IMR-90 (cell line): ENCODE data around the gene NFILZ. TPM values are rescaled to one million over a fixed set of nuclear protein-coding genes. Genes with fewer than 3 reads are reported as not detected.

Experiments used
- ATAC-seq: fragments of 200-7000 bp; cut with Tn5 transposase; 2 replicates; pipeline ENCODE4 v1.9.1; 2020; ENCODE audit warnings: low read depth, mild to moderate bottlenecking, moderate library complexity
- BruUV-seq: library from RNA; stranded (reverse); fragments of 400-500 nt; replicated peaks from 2 replicates; lab custom pipeline; 2021; lab: Mats Ljungman, UMichigan
- CTCF ChIA-PET: fragments of 300-600 bp; formaldehyde crosslinking; extraction: SDS; loops from one replicate; lab custom pipeline; 2021; ENCODE audit warnings: antibody characterized with exemption; lab: Yijun Ruan, JAX
- POLR2A ChIA-PET: fragments of 300-600 bp; sonication (Branson Sonifier 250); formaldehyde crosslinking; loops from one replicate; lab custom pipeline; 2022; ENCODE audit warnings: antibody characterized with exemption; ENCODE audit not compliant: unreplicated experiment; lab: Charles Lee
- DNase-seq: peaks from one replicate; pipeline ENCODE4 v3.0.0; 2013
- H2AFZ ChIP-seq: replicated peaks from 2 replicates; pipeline ENCODE3; 2013; ENCODE audit warnings: low read length, mild to moderate bottlenecking; ENCODE audit not compliant: poor library complexity
- H2AK5ac ChIP-seq: 2 replicates; pipeline ENCODE4 v1.6.1; 2013; ENCODE audit warnings: low read depth, low read length, inconsistent platforms
- H2AK9ac ChIP-seq: replicated peaks from 2 replicates; pipeline ENCODE3; 2013; ENCODE audit warnings: mild to moderate bottlenecking, low read depth, low read length, moderate library complexity; ENCODE audit not compliant: poor library complexity
- H2BK120ac ChIP-seq: 2 replicates; pipeline ENCODE4 v1.6.1; 2013; ENCODE audit warnings: low read depth, low read length, inconsistent platforms
- H2BK15ac ChIP-seq: 3 replicates; pipeline ENCODE4 v1.6.1; 2013; ENCODE audit warnings: low read depth, low read length, inconsistent platforms
- H2BK20ac ChIP-seq: 2 replicates; pipeline ENCODE4 v1.6.1; 2013; ENCODE audit warnings: low read depth, mild to moderate bottlenecking, inconsistent platforms, low read length, moderate library complexity
- H2BK5ac ChIP-seq: 2 replicates; pipeline ENCODE4 v1.6.1; 2013; ENCODE audit warnings: mild to moderate bottlenecking, low read depth, low read length, inconsistent platforms; ENCODE audit not compliant: poor library complexity, severe bottlenecking
- H3K14ac ChIP-seq: replicated peaks from 2 replicates; pipeline ENCODE4 v1.6.1; 2013; ENCODE audit warnings: low read depth, low read length, inconsistent platforms
- H3K18ac ChIP-seq: 2 replicates; pipeline ENCODE4 v1.6.1; 2013; ENCODE audit warnings: low read depth, low read length, control low read depth
- H3K23ac ChIP-seq: 2 replicates; pipeline ENCODE4 v1.6.1; 2013; ENCODE audit warnings: low read depth, low read length, inconsistent platforms
- H3K27ac ChIP-seq: 2 replicates; pipeline ENCODE4 v1.5.1; 2013; ENCODE audit warnings: mild to moderate bottlenecking, control low read depth, low read length; ENCODE audit not compliant: insufficient read depth
- H3K27me3 ChIP-seq: 2 replicates; pipeline ENCODE4 v1.6.1; 2013; ENCODE audit warnings: low read length; ENCODE audit not compliant: control insufficient read depth, insufficient read depth
- H3K36me3 ChIP-seq: 2 replicates; pipeline ENCODE4 v1.6.1; 2013; ENCODE audit warnings: low read length, mixed read lengths; ENCODE audit not compliant: control insufficient read depth, insufficient read depth
- H3K4ac ChIP-seq: 2 replicates; pipeline ENCODE4 v1.6.1; 2013; ENCODE audit warnings: low read depth, low read length, inconsistent platforms
- H3K4me1 ChIP-seq: 2 replicates; pipeline ENCODE4 v1.6.1; 2013; ENCODE audit warnings: low read length, mixed read lengths; ENCODE audit not compliant: control insufficient read depth, insufficient read depth
- H3K4me2 ChIP-seq: 2 replicates; pipeline ENCODE4 v1.6.1; 2013; ENCODE audit warnings: low read depth, mild to moderate bottlenecking, control low read depth, low read length, moderate library complexity
- H3K4me3 ChIP-seq: 2 replicates; pipeline ENCODE4 v1.5.1; 2013; ENCODE audit warnings: low read depth, mild to moderate bottlenecking, control low read depth, low read length, moderate library complexity; ENCODE audit not compliant: insufficient read depth
- H3K56ac ChIP-seq: 2 replicates; pipeline ENCODE4 v1.6.1; 2013; ENCODE audit warnings: low read length, inconsistent platforms; ENCODE audit not compliant: insufficient read depth; ENCODE audit errors: extremely low read depth
- H3K79me1 ChIP-seq, 2 experiments: 2 replicates each; pipeline ENCODE4 v1.6.1; 2013; ENCODE audit warnings: low read length in 2 of 2, inconsistent platforms in 1 of 2, low read depth in 1 of 2
- H3K9ac ChIP-seq: 2 replicates; pipeline ENCODE4 v1.6.1; 2013; ENCODE audit warnings: low read depth, low read length, control low read depth
- H3K9me1 ChIP-seq: 2 replicates; pipeline ENCODE4 v1.6.1; 2013; ENCODE audit warnings: low read length, inconsistent platforms; ENCODE audit not compliant: insufficient read depth
- H3K9me3 ChIP-seq: 2 replicates; pipeline ENCODE4 v1.6.1; 2013; ENCODE audit warnings: low read length; ENCODE audit not compliant: control insufficient read depth, insufficient read depth
- H4K20me1 ChIP-seq: 2 replicates; pipeline ENCODE4 v1.6.1; 2013; ENCODE audit warnings: low read length, inconsistent platforms; ENCODE audit not compliant: insufficient read depth
- H4K5ac ChIP-seq: 2 replicates; pipeline ENCODE4 v1.6.1; 2013; ENCODE audit warnings: mild to moderate bottlenecking, low read depth, low read length, control low read depth
- H4K8ac ChIP-seq, 2 experiments: 2 replicates each; pipeline ENCODE4 v1.6.1; 2013; ENCODE audit warnings: low read depth in 2 of 2, low read length in 2 of 2, control low read depth in 1 of 2, inconsistent platforms in 1 of 2
- H4K91ac ChIP-seq: 2 replicates; pipeline ENCODE4 v1.6.1; 2013; ENCODE audit warnings: low read depth, low read length, inconsistent platforms; ENCODE audit not compliant: insufficient read depth
- BHLHE40 ChIP-seq: fragments of 150-350 bp; IDR thresholded peaks from 2 replicates; pipeline ENCODE4 v1.6.1; 2016; ENCODE audit warnings: mild to moderate bottlenecking, low read depth, low read length
- CEBPB ChIP-seq: IDR thresholded peaks from 2 replicates; pipeline ENCODE4 v1.6.1; 2012; ENCODE audit warnings: low read depth, low read length, improper control_type of control experiment
- CHD1 ChIP-seq: IDR thresholded peaks from 2 replicates; pipeline ENCODE4 v1.6.1; 2012; ENCODE audit warnings: low read depth, low read length, improper control_type of control experiment
- ELK1 ChIP-seq: fragments of 150-350 bp; IDR thresholded peaks from 2 replicates; pipeline ENCODE4 v1.6.1; 2016; ENCODE audit warnings: low read depth, mild to moderate bottlenecking, low read length, moderate library complexity, borderline replicate concordance
- FOS ChIP-seq: fragments of 150-350 bp; IDR thresholded peaks from 2 replicates; pipeline ENCODE4 v1.6.1; 2016; ENCODE audit warnings: low read depth, low read length
- MAFK ChIP-seq: IDR thresholded peaks from 2 replicates; pipeline ENCODE4 v1.6.1; 2012; ENCODE audit warnings: low read depth, low read length, improper control_type of control experiment
- MXI1 ChIP-seq: IDR thresholded peaks from 2 replicates; pipeline ENCODE4 v1.6.1; 2012; ENCODE audit warnings: low read depth, mild to moderate bottlenecking, low read length, moderate library complexity, borderline replicate concordance
- NFE2L2 ChIP-seq: fragments of 150-350 bp; IDR thresholded peaks from 2 replicates; pipeline ENCODE4 v1.6.1; 2016; ENCODE audit warnings: low read depth, mild to moderate bottlenecking, low read length
- POLR2A ChIP-seq: IDR thresholded peaks from 2 replicates; pipeline ENCODE4 v1.6.1; 2012; ENCODE audit warnings: mild to moderate bottlenecking, low read depth, low read length
- RCOR1 ChIP-seq: IDR thresholded peaks from 2 replicates; pipeline ENCODE4 v1.6.1; 2012; ENCODE audit warnings: mild to moderate bottlenecking, low read length, improper control_type of control experiment; ENCODE audit not compliant: insufficient replicate concordance
- RFX5 ChIP-seq: IDR thresholded peaks from 2 replicates; pipeline ENCODE4 v1.8.0; 2012; ENCODE audit warnings: low read depth, mild to moderate bottlenecking, low read length, moderate library complexity
- SMC3 ChIP-seq: fragments of 150-350 bp; IDR thresholded peaks from 2 replicates; pipeline ENCODE4 v1.6.1; 2016; ENCODE audit warnings: low read depth, mild to moderate bottlenecking, antibody characterized with exemption, low read length, moderate library complexity
- USF2 ChIP-seq: fragments of 150-350 bp; IDR thresholded peaks from 2 replicates; pipeline ENCODE4 v1.6.1; 2017; ENCODE audit warnings: mild to moderate bottlenecking, antibody characterized with exemption, low read length, low read depth
- WGBS, 2 experiments: methylation state at CpG; one replicate each; pipeline versions ENCODE4 v1.1.5 to v1.1.7; 2013; ENCODE audit warnings: missing lambda C conversion rate in 2 of 2; ENCODE audit not compliant: insufficient read length in 1 of 2; ENCODE audit errors: extremely low coverage in 2 of 2; 5-methylcytosine and 5-hydroxymethylcytosine counted together
- dilution Hi-C: fragments of 300-500 bp; cut with HindIII; formaldehyde crosslinking; loops from one replicate; pipeline ENCODE4 v1.14.3; 2018; ENCODE audit warnings: low sequenced_read_pairs; ENCODE audit not compliant: unreplicated experiment
- in situ Hi-C: fragments of 300-500 bp; cut with MboI; formaldehyde crosslinking; loops from 3 replicates; pipeline ENCODE4 v1.14.3; 2019; ENCODE audit warnings: low sequenced_read_pairs, inconsistent platforms, mixed read lengths
- intact Hi-C: fragments of 100-400 bp; cut with micrococcal nuclease; formaldehyde crosslinking; loops from 2 replicates; pipeline ENCODE4 v1.10.0; 2022
- polyA plus RNA-seq, 3 experiments: library from polyadenylated mRNA; depleted of rRNA; stranded (reverse); fragments of >200 nt; gene quantifications; 2 replicates each; pipeline ENCODE4 v1.2.3, GENCODE V29; 2012; ENCODE audit warnings: low replicate concordance in 1 of 3
- total RNA-seq: library from RNA; depleted of rRNA; stranded (reverse); fragments of >200 nt; gene quantifications from 2 replicates; pipeline ENCODE4 v1.2.3, GENCODE V29; 2012

Gene NFILZ
- total and polyA plus RNA-seq, 2 of the 4 experiments (the other 2 are of a cell fraction): not detected

GRCh38 chr19:8610936-8611300 lies 19.5 kb upstream of the NFILZ start:
- intact Hi-C loops: no loop called here

More at GRCh38 chr19:8610936-8611300, 19.5 kb upstream of the NFILZ start:
- Histone ChIP-seq H2AK5ac (no peak overlapping the region), H2BK5ac (no peak overlapping the region), H2BK120ac (no peak overlapping the region), H2AK9ac (no peak overlapping the region), H3K56ac (no peak overlapping the region), H3K23ac (no peak overlapping the region), H3K4me3 (no peak overlapping the region; the same call in 1 of the 2 replicates), H3K9ac (no peak overlapping the region), H3K79me1 (peaks cover 5 to 32% of the 10 kb centered on the region in 2 experiments), H2BK15ac (no peak overlapping the region), H3K18ac (no peak overlapping the region), H4K8ac (no peak overlapping the region), H3K36me3 (no peaks in the 10 kb centered on the region), H3K9me1 (peaks cover 3% of the 10 kb centered on the region), H3K27me3 (no peaks in the 10 kb centered on the region), H3K4me1 (peaks cover 6% of the 10 kb centered on the region), H2AFZ (no peak overlapping the region), H3K14ac (no peak overlapping the region), H3K9me3 (no peaks in the 10 kb centered on the region), H3K27ac (no peak overlapping the region), H3K4me2 (no peak overlapping the region), H4K5ac (no peak overlapping the region), H4K91ac (no peak overlapping the region), H3K4ac (no peak overlapping the region), H4K20me1 (0 out of 2 replicates have a peak, but pooled peaks cover 5% of the 10 kb centered on the region), H2BK20ac (no peak overlapping the region)
- ChIA-PET POLR2A (no interaction called here), CTCF (no interaction called here)
- ATAC-seq (no peak), DNase-seq (no peak)
- in situ Hi-C loops: no loop called here
- 100% methylated on average over 1 of the region's 9 CpGs; no CpG with 5 or more reads in 1 of the 2 experiments for WGBS, 2 experiments
- BruUV-seq: no TSS peak
- no peak for TF ChIP-seq FOS
- TF ChIP-seq RFX5: no peak
- no peak for TF ChIP-seq BHLHE40
- TF ChIP-seq MXI1: no peak
- no peak for TF ChIP-seq USF2
- TF ChIP-seq CHD1: no peak
- no peak for TF ChIP-seq NFE2L2
- no peak for TF ChIP-seq MAFK
- TF ChIP-seq POLR2A: no peak
- no peak for TF ChIP-seq RCOR1
- TF ChIP-seq CEBPB: no peak
- no peak for TF ChIP-seq SMC3
- TF ChIP-seq ELK1: no peak
- dilution Hi-C loops: no loop called here
